ENCODE results near the gene C10orf71.

The C10orf71 gene

DNA sequence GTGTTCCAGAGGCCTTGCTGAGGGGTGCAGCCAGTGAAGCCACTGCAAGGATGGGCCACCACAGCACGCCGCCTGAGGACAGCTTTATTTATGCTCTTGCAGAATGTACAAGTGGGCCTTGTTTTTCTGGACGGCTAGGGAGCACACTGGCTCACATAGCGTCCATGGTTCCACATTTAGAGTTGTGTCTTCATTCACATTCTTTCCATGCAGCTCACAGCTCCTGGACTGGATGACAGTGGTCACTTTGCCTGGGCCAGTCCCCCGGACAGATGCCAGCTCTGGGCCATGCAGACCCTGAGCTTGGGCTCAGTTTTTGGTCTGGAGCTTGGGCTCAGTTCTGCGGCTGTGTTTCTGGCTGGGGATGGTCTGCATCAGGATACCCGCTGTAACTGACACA is 2.6 kb upstream of the C10orf71 start:
- Histone ChIP-seq H3K4me1 (ENCODE audit: insufficient read depth, low read length) (peaks cover 23% of the 10 kb centered on the region; the same call in 1 of the 2 replicates), H3K9me3 (ENCODE audit: insufficient read depth, low read depth, low read length) (no peaks in the 10 kb centered on the region), H3K27ac (ENCODE audit: low read depth, low read length) (no peak overlapping the region), H3K4me3 (ENCODE audit: low read length) (no peak overlapping the region), H3K27me3 (ENCODE audit: insufficient read depth, low read length) (no peaks in the 10 kb centered on the region), H3K36me3 (ENCODE audit: insufficient read depth, low read length) (no peaks in the 10 kb centered on the region), H3K9ac (ENCODE audit: low read depth, low read length) (no peak overlapping the region)
- WGBS = 95% methylated on average over 7 of the region's 7 CpGs

DNA sequence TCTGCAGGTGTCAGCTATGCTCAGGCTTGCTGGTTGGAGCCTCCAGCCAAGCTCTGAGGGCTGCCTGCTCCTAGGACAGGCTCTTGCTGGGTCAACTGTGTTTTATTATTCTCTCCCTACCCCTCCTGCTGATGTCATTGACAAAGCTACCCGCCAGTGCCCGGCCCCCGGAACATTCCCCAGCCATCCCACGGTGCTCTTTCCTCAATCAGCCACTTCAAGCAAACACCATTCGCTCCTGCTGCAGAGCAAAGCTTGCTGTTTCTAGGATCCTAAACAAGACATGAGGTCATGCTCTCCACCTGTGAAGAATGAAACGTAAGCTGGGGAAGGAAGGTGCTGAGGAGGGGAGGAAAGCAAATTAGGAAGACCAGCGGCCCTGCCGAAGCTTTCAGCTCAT is 2.1 kb upstream of the C10orf71 start:
- Histone ChIP-seq H3K9me3 (ENCODE audit: insufficient read depth, low read depth, low read length) (no peaks in the 10 kb centered on the region), H3K9ac (ENCODE audit: low read depth, low read length) (no peak overlapping the region), H3K36me3 (ENCODE audit: insufficient read depth, low read length) (no peaks in the 10 kb centered on the region), H3K4me3 (ENCODE audit: low read length) (no peak overlapping the region), H3K27me3 (ENCODE audit: insufficient read depth, low read length) (no peaks in the 10 kb centered on the region), H3K27ac (ENCODE audit: low read depth, low read length) (no peak overlapping the region), H3K4me1 (ENCODE audit: insufficient read depth, low read length) (peaks cover 23% of the 10 kb centered on the region; the same call in 1 of the 2 replicates)
- WGBS = 32% methylated on average over 6 of the region's 8 CpGs

DNA sequence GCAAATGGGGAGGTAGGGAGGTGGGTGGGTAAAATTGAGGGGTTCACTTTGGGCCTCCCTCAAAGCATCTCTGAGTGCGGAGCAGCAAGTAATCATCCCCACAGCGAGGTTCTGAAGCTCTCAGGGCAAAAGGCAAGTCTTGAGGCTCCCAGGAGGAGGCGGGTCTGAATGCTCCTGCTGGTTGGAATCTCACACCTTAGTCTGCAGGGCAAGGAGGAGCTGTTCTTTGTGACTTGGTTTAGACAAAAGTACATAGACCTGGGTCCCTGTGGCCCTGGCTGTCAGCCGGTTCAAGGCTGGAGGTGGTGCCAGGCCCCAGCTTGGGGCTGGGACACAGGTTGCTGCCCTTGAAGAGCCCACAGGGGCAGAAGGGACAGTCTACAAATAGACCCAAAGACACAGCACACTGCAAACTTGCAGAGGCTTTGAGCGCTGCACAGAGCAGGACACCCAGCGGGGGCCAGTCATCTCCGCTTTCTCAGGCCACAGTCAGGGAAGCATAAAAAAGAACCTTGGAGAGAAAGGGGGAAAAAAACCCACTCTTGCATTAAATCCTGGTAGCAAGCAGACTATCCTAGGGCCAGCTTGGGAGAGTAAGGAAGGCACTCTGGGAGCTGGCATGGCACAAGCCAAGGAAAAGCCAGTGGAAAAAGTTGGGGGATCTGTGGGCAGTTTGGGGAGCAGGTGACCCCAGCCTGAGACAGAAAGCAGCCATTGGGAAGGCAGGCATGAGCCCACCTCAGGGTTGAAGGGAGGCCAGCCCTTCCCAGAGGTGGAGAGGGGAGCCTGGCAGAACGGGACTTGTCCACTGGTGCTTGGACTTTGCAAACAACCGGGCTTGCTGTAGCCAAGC is 926 bp upstream of the C10orf71 start:
- WGBS = 56% methylated on average over 9 of the region's 9 CpGs

DNA sequence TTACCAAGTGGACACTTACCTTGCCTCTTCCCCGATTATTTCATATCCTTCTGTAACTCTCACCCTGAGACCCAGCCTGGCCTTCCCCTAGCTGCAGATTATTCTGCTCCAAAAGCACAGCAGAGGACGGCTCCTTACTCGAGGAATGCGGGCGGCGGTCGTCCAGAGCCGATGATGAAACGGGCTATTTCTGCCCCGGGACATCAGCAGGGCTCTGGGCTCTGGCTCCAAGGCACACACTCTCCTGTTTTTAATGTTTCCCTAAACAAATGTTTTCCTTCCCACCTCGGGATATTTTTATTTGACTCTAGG is 343 bp upstream of the C10orf71 start:
- Histone ChIP-seq H3K36me3 (ENCODE audit: insufficient read depth, low read length) (no peaks in the 10 kb centered on the region), H3K27ac (ENCODE audit: low read depth, low read length) (no peak overlapping the region), H3K27me3 (ENCODE audit: insufficient read depth, low read length) (no peaks in the 10 kb centered on the region), H3K4me1 (ENCODE audit: insufficient read depth, low read length) (peaks cover 27% of the 10 kb centered on the region), H3K9me3 (ENCODE audit: insufficient read depth, low read depth, low read length) (no peaks in the 10 kb centered on the region), H3K9ac (ENCODE audit: low read depth, low read length) (no peak overlapping the region), H3K4me3 (ENCODE audit: low read length) (no peak overlapping the region)
- WGBS = 58% methylated on average over 11 of the region's 11 CpGs

More for the DNA sequence above, 926 bp upstream of the C10orf71 start:
- H3K9ac ChIP-seq (ENCODE audit: low read depth, low read length) = no peak overlapping the region
- no peak overlapping the region for H3K27ac ChIP-seq (ENCODE audit: low read depth, low read length)
- no peak overlapping the region for H3K4me3 ChIP-seq (ENCODE audit: low read length)
- no peaks in the 10 kb centered on the region for H3K9me3 ChIP-seq (ENCODE audit: insufficient read depth, low read depth, low read length)
- no peaks in the 10 kb centered on the region for H3K36me3 ChIP-seq (ENCODE audit: insufficient read depth, low read length)
- H3K4me1 ChIP-seq (ENCODE audit: insufficient read depth, low read length) = peaks cover 23% of the 10 kb centered on the region; the same call in 1 of the 2 replicates
- H3K27me3 ChIP-seq (ENCODE audit: insufficient read depth, low read length) = no peaks in the 10 kb centered on the region

DNA sequence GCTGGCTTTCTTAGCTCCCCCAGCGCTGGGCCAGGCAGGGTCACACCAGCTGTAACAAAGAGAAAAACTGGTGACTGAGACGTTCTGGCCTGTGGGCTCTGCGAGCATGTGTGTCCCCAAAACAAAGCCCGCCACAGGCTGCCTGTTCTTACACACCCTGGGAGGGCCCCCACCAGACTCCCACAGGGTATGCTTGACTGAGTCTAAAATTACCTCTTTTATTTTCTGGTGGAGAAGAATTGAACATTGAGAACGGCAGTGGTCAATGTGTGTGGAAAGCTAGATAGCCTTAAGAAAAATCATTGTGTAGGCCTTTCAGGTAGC is 808 bp downstream of the C10orf71 start:
- no peaks in the 10 kb centered on the region for H3K9me3 ChIP-seq (ENCODE audit: insufficient read depth, low read depth, low read length)
- no peak overlapping the region for H3K4me3 ChIP-seq (ENCODE audit: low read length)
- no peak overlapping the region for H3K9ac ChIP-seq (ENCODE audit: low read depth, low read length)
- H3K36me3 ChIP-seq (ENCODE audit: insufficient read depth, low read length) = no peaks in the 10 kb centered on the region
- no peaks in the 10 kb centered on the region for H3K27me3 ChIP-seq (ENCODE audit: insufficient read depth, low read length)
- no peak overlapping the region for H3K27ac ChIP-seq (ENCODE audit: low read depth, low read length)
- peaks cover 30% of the 10 kb centered on the region for H3K4me1 ChIP-seq (ENCODE audit: insufficient read depth, low read length)
- WGBS = 95% methylated on average over 5 of the region's 5 CpGs

DNA sequence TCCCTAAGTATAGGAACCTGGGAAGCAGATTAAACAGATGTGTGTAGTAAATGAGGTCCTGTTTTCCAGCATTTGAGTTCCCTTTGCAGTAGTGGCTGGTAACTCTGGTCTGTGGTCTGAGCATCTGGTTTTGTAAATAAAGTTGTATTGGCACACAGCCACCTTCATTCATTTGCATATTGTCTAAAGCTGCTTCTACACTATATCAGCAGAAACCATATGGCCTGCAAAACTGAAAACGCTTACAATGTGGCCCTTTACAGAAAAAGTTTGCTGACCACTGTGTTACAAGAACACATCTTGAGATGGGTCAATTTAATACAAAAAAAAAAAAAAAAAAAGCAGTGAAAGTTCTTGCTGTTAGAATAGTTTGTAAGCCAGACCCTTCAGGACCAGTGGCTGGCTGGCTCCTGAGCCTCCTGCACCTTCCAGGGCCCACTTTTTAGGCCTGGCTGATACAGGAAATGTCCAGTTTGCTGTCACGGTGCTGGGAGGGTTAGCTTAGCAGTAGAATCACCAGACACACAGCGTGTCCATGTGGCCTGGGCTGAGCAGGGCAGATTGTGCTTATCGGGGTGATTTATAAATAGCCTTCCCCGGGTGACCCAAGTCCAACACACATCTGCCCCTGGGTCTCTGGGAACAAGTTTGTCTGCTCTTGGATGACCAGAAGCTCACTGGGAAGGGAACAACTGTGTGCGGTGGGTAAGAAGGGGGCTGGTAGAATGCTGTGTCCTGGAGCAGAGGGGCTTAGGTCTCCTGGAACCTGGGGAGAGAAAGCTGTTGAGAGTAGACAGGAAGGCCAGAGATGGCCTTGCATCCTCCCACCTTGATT is 1.4 kb downstream of the C10orf71 start:
- H3K27me3 ChIP-seq (ENCODE audit: insufficient read depth, low read length) = no peaks in the 10 kb centered on the region
- H3K4me3 ChIP-seq (ENCODE audit: low read length) = no peak overlapping the region
- H3K9me3 ChIP-seq (ENCODE audit: insufficient read depth, low read depth, low read length) = no peaks in the 10 kb centered on the region
- 95% methylated on average over 6 of the region's 6 CpGs for WGBS
- no peaks in the 10 kb centered on the region for H3K36me3 ChIP-seq (ENCODE audit: insufficient read depth, low read length)
- H3K4me1 ChIP-seq (ENCODE audit: insufficient read depth, low read length) = peaks cover 30% of the 10 kb centered on the region
- H3K9ac ChIP-seq (ENCODE audit: low read depth, low read length) = no peak overlapping the region
- no peak overlapping the region for H3K27ac ChIP-seq (ENCODE audit: low read depth, low read length)

DNA sequence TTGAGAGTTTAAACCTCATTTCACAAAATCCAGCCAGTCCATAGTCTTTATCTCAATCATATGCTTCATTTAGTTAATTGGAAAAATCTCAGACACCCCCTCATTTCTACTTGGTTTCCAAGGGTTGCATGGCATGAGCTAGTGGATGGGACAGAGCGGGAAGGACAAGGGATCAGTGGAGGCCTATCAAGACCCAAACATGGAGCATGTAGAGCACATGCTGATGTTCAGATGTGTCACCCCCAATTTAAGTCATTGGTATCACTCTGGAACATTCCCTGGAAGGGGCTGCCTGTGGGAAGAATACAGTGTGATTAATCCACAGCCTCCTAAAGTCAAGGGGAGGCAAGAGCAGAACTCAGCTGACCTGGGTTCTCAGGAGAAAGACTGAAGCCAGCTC is 2.3 kb downstream of the C10orf71 start:
- H3K9me3 ChIP-seq (ENCODE audit: insufficient read depth, low read depth, low read length) = no peaks in the 10 kb centered on the region
- no peaks in the 10 kb centered on the region for H3K27me3 ChIP-seq (ENCODE audit: insufficient read depth, low read length)
- no peak overlapping the region for H3K27ac ChIP-seq (ENCODE audit: low read depth, low read length)
- 90% methylated on average over 1 of the region's 1 CpG for WGBS
- no peaks in the 10 kb centered on the region for H3K36me3 ChIP-seq (ENCODE audit: insufficient read depth, low read length)
- no peak overlapping the region for H3K4me3 ChIP-seq (ENCODE audit: low read length)
- H3K9ac ChIP-seq (ENCODE audit: low read depth, low read length) = no peak overlapping the region
- H3K4me1 ChIP-seq (ENCODE audit: insufficient read depth, low read length) = peaks cover 30% of the 10 kb centered on the region

DNA sequence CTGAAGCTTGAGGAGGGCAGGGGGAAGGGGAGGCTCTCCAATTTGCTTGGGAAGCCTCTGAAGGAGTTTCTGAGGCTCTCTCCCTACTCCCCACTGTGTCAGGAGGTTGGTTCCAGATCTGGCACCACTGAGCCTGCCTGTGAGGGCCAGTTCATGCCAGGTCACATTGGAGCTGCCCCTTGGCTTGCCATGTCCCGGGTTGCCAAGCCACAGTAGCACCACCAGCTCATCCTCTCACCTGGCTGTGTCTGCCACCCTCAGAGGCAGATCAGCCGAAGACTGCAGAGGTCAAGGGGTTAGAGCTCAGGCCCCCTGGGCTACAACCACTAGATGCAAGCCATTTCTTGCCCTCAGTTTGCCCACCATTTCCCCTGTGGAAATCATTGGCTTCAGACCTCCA is 3.1 kb downstream of the C10orf71 start:
- WGBS = 45% methylated on average over 2 of the region's 2 CpGs
- Histone ChIP-seq H3K27ac (ENCODE audit: low read depth, low read length) (no peak overlapping the region), H3K9me3 (ENCODE audit: insufficient read depth, low read depth, low read length) (no peaks in the 10 kb centered on the region), H3K27me3 (ENCODE audit: insufficient read depth, low read length) (no peaks in the 10 kb centered on the region), H3K4me1 (ENCODE audit: insufficient read depth, low read length) (peaks cover 29% of the 10 kb centered on the region), H3K4me3 (ENCODE audit: low read length) (no peak overlapping the region), H3K36me3 (ENCODE audit: insufficient read depth, low read length) (no peaks in the 10 kb centered on the region), H3K9ac (ENCODE audit: low read depth, low read length) (no peak overlapping the region)

DNA sequence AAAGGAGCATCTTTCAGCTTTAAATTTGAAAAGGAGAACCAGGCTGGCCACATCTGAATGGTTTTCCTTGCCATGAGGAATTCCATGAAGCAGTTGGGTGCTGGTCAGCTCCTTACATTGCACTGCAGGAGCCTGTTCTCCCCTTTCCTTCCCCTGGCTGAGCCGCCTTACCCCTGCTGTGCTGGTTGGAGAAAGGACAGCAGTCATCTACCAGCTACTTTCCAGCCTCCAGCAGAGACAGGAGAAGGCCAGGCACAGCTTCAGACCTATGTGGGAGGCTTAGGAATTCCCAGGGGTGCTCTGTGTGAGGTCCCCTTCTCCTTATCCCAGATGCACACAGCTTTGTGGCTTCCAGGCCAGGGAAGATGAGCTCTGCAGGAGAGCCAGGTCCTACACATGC is 4.7 kb downstream of the C10orf71 start:
- Histone ChIP-seq H3K4me3 (ENCODE audit: low read length) (no peak overlapping the region), H3K9ac (ENCODE audit: low read depth, low read length) (no peak overlapping the region), H3K9me3 (ENCODE audit: insufficient read depth, low read depth, low read length) (no peaks in the 10 kb centered on the region), H3K27ac (ENCODE audit: low read depth, low read length) (no peak overlapping the region), H3K36me3 (ENCODE audit: insufficient read depth, low read length) (no peaks in the 10 kb centered on the region), H3K27me3 (ENCODE audit: insufficient read depth, low read length) (no peaks in the 10 kb centered on the region), H3K4me1 (ENCODE audit: insufficient read depth, low read length) (peaks cover 16% of the 10 kb centered on the region)
- WGBS = 17% methylated on average over 1 of the region's 1 CpG

DNA sequence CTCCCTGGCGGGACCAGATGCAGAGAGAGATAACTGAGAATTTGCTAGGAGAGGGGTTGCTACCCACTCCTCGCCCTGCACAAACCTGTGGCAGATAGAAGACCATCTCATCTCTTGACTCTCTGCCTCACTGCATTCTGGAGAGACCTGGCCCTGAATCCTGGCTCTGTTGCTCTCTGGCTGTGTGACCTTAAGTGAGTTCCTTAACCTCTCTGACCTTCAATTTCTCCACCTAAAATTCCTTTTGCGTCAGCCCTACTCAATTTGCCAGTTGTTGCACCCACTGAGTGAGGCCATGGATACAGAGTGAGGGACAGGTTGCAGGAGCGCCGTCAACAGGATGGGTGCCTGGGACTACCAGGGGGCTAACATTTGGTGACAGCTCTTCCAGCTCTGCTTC is 5.2 kb downstream of the C10orf71 start:
- Histone ChIP-seq H3K4me1 (ENCODE audit: insufficient read depth, low read length) (peaks cover 11% of the 10 kb centered on the region), H3K4me3 (ENCODE audit: low read length) (no peak overlapping the region), H3K9me3 (ENCODE audit: insufficient read depth, low read depth, low read length) (no peaks in the 10 kb centered on the region), H3K9ac (ENCODE audit: low read depth, low read length) (no peak overlapping the region), H3K27me3 (ENCODE audit: insufficient read depth, low read length) (no peaks in the 10 kb centered on the region), H3K36me3 (ENCODE audit: insufficient read depth, low read length) (no peaks in the 10 kb centered on the region), H3K27ac (ENCODE audit: low read depth, low read length) (no peak overlapping the region)
- WGBS = 87% methylated on average over 5 of the region's 5 CpGs

DNA sequence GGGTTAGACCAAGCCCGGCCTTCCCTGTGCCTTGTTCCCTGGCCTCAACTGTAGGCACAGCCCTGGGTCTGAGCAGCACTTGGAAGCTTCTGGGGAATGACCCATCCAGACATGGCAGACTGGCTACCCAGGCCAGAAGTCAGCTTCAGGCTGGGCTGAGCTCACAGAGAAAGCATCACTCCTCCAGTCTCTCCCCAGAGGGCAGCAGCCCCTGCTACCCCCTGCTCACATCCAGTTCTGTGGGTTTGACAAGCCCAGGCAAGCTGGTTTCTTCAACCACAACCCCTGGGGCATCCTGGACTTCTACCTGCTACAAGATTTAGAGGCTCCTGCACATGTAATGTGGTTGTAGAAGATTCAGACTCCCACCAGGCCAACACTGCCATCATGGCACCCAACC is 9.0 kb downstream of the C10orf71 start:
- no peak overlapping the region for H3K9ac ChIP-seq (ENCODE audit: low read depth, low read length)
- no peaks in the 10 kb centered on the region for H3K36me3 ChIP-seq (ENCODE audit: insufficient read depth, low read length)
- H3K27ac ChIP-seq (ENCODE audit: low read depth, low read length) = no peak overlapping the region
- H3K4me1 ChIP-seq (ENCODE audit: insufficient read depth, low read length) = peaks cover 8% of the 10 kb centered on the region; the same call in 1 of the 2 replicates
- no peaks in the 10 kb centered on the region for H3K9me3 ChIP-seq (ENCODE audit: insufficient read depth, low read depth, low read length)
- no peak overlapping the region for H3K4me3 ChIP-seq (ENCODE audit: low read length)
- H3K27me3 ChIP-seq (ENCODE audit: insufficient read depth, low read length) = 0 out of 2 replicates have a peak, but pooled peaks cover 2% of the 10 kb centered on the region
- 96% methylated on average over 1 of the region's 1 CpG for WGBS
